Muscle layer of duodenum (tissue), 2 donors: ENCODE results near the gene NBAS.

Experiments used
- H3K27ac ChIP-seq: one replicate; pipeline ENCODE4 v1.7.0; 2013; ENCODE audit warnings: mild to moderate bottlenecking, low read length
- H3K27me3 ChIP-seq: one replicate; pipeline ENCODE4 v1.7.0; 2013; ENCODE audit warnings: low read depth, mild to moderate bottlenecking, control low read depth, low read length
- H3K36me3 ChIP-seq, 2 donors: one replicate each; pipeline ENCODE4 v1.7.0; 2013; ENCODE audit warnings: low read length in 2 of 2, control low read depth in 1 of 2, mild to moderate bottlenecking in 1 of 2; ENCODE audit not compliant: insufficient read depth in 2 of 2, control insufficient read depth in 1 of 2
- H3K4me1 ChIP-seq, 2 donors: one replicate each; pipeline ENCODE4 v1.7.0; 2013; ENCODE audit warnings: low read length in 2 of 2, mild to moderate bottlenecking in 2 of 2, control low read depth in 1 of 2, moderate library complexity in 1 of 2; ENCODE audit not compliant: insufficient read depth in 2 of 2, control insufficient read depth in 1 of 2
- H3K4me3 ChIP-seq, 2 donors: one replicate each; pipeline ENCODE4 v1.7.0; 2013; ENCODE audit warnings: low read length in 2 of 2, low read depth in 1 of 2, mild to moderate bottlenecking in 1 of 2
- H3K9me3 ChIP-seq, 2 donors: one replicate each; pipeline ENCODE4 v1.7.0; 2013; ENCODE audit warnings: low read length in 2 of 2, control low read depth in 1 of 2, mild to moderate bottlenecking in 1 of 2; ENCODE audit not compliant: control insufficient read depth in 1 of 2
- donor health status: healthy.

NBAS gene

DNA sequence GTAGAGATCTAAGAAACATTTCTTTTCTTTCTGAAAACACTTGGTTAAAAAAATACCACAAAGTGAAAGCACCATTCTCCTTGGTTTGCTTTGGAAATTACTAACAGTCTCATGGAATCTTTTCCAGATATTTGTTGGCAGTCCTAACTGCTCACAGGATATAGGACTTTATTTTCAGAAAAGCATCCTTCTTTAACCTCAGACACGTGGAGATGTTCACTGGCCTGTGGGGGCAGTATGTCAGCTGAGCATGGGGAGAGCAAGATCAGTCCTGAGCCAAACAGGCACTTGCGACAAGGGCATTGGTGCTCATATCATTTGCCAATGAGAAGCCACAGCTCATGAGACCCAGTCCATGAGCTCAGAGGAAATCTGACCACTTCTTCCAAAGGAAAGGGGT lies 371.9 kb downstream of the NBAS start:
- Histone ChIP-seq H3K9me3 (no peaks in the 10 kb centered on the region), H3K27me3 (no peaks in the 10 kb centered on the region), H3K36me3 (peaks cover 4 to 10% of the 10 kb centered on the region in 2 donors), H3K4me3 (no peak overlapping the region), H3K4me1 (no peaks in the 10 kb centered on the region), H3K27ac (no peak overlapping the region)

DNA sequence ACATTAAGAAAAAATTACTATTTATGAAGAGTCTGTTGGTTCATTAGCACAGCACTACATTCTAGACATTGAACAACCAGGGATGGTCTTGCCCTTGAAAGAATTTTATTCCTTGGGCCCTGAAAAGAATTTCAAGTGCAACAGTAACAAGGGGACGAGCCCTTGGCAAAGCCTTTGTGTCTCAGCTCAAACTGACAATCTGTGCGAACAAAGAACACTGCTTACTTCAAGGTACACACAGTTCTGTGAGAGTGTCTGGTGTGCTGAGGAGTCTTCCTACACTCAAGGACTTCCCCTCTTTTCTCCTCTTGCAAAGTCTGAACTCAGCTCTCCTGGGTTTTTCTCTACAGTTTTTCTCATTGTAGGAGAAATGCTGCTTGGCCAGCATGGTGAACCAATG lies 373.4 kb downstream of the NBAS start:
- H3K27me3 ChIP-seq, result no peaks in the 10 kb centered on the region
- no peaks in the 10 kb centered on the region for H3K4me1 ChIP-seq
- H3K36me3 ChIP-seq, result peaks cover 4 to 10% of the 10 kb centered on the region in 2 donors
- H3K4me3 ChIP-seq, result no peak overlapping the region
- no peaks in the 10 kb centered on the region for H3K9me3 ChIP-seq
- H3K27ac ChIP-seq, result no peak overlapping the region

DNA sequence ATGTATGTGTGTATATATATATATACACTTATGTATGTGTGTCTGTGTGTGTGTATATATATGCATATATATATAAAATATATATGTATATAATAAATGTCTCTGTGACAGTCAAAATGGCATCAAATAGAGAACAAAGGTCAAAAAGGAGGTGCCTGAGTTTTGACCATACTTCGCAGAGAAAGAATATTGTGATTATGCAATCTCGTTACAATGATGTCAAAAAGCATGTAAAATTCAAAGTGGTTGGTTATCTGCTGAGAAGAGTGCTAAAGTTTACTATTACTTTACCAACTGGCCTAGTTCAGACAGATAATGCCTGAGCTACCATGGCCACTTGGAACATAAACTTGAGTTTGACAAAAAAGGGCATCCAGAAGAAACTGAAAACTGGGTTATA lies 375.0 kb downstream of the NBAS start:
- H3K4me1 ChIP-seq, result no peaks in the 10 kb centered on the region
- H3K27me3 ChIP-seq, result no peaks in the 10 kb centered on the region
- no peak overlapping the region for H3K4me3 ChIP-seq
- H3K36me3 ChIP-seq, result peaks cover 4 to 10% of the 10 kb centered on the region in 2 donors
- no peak overlapping the region for H3K27ac ChIP-seq
- no peaks in the 10 kb centered on the region for H3K9me3 ChIP-seq

DNA sequence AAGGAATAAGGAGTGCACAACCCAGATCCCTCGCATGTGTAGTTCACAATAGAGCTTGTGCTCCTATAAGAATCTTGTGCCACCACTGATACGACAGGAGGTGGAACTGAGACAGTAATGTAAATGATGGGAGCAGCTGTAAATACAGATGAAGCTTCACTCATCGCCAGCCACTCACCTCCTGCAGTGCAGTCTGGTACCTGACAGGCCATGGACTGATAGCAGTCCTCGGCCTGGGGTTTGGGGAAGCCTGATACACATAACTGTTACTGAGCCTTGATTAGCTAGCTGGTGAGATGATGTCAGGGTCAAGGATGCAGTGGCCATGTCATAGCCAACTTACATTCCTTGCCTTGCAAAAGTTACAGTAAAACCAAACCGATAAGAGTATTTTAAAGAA lies 376.6 kb downstream of the NBAS start:
- Histone ChIP-seq H3K27ac (no peak overlapping the region), H3K4me1 (no peaks in the 10 kb centered on the region)

DNA sequence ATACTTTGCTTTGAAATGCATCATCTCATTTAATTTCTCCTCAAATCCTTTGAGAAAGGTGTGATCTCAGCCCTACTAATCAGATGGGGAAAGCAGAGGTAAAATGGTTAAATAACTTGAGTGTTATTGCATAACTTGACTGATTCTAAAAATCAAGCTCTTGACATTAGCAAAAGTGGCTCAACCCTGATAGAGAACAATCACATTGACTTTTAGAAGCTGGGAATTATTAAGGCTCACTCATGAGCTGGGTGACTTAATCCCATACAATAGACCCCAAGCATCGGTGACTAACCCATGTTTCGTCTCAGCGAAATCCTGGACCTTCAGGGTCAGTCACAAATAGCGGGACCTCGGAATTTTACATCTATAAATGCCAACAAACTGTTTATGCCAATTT lies 378.9 kb downstream of the NBAS start:
- H3K27ac ChIP-seq, result no peak overlapping the region
- no peaks in the 10 kb centered on the region for H3K4me1 ChIP-seq
- no peaks in the 10 kb centered on the region for H3K9me3 ChIP-seq
- H3K4me3 ChIP-seq, result no peak overlapping the region
- H3K27me3 ChIP-seq, result no peaks in the 10 kb centered on the region
- H3K36me3 ChIP-seq, result peaks cover 11 to 15% of the 10 kb centered on the region in 2 donors

More for the DNA sequence above, 376.6 kb downstream of the NBAS start:
- Histone ChIP-seq H3K9me3 (no peaks in the 10 kb centered on the region), H3K36me3 (peaks cover 4 to 10% of the 10 kb centered on the region in 2 donors), H3K27me3 (no peaks in the 10 kb centered on the region), H3K4me3 (no peak overlapping the region)

DNA sequence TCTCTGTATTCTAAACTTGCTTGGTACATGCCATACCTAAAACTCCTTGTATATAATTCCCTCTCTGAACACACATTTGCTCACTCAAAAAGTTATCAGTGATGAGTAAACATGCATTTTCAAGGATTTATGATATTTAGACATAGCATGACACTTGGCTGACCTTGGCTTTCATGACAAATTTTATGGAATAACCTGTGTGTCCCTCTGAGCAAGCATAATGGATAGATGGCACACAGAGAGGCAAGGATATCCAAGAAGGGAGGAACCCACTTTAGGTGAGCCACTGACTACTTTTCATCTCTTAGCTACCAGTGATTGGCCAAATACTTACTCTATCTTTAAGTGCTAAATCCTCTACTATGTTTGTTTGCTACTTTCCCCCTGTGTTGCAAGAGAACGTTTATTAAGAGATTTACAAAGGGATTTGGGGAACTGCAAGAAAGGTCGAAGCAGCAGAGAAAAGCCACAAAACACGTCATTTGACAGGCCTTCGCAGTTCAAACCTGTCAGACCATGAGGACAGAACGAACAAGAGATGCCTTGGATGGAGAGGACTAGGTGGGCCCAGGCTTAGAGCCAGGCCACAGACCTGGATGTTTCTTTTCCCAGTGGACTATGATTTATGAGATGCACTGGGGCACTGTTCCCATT lies 379.9 kb downstream of the NBAS start:
- no peak overlapping the region for H3K4me3 ChIP-seq
- H3K27me3 ChIP-seq, result no peaks in the 10 kb centered on the region
- H3K9me3 ChIP-seq, result no peaks in the 10 kb centered on the region
- no peak overlapping the region for H3K27ac ChIP-seq
- no peaks in the 10 kb centered on the region for H3K4me1 ChIP-seq
- H3K36me3 ChIP-seq, result peaks cover 15% of the 10 kb centered on the region in 2 donors

DNA sequence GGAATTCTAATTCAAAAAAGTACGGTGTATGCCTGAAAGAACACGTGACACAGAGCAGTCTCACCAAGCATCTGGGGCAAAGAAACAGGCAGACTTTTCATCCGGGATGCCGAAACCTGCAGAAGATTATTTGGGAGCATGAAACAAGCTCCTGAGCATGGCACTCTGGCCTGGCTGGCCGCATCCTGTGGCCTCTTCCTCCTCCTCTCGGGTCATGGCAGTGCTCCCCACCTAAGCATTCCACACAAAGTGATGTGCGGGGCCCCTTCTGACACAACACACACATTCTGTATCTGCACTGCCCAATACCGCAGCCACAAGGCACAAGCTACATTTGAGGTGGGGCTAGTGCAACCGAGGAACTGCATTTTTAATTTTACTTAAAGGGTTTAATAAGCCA lies 380.8 kb downstream of the NBAS start:
- Histone ChIP-seq H3K27ac (no peak overlapping the region), H3K27me3 (no peaks in the 10 kb centered on the region), H3K9me3 (no peaks in the 10 kb centered on the region), H3K4me1 (no peaks in the 10 kb centered on the region), H3K36me3 (peaks cover 13 to 14% of the 10 kb centered on the region in 2 donors), H3K4me3 (no peak overlapping the region)

DNA sequence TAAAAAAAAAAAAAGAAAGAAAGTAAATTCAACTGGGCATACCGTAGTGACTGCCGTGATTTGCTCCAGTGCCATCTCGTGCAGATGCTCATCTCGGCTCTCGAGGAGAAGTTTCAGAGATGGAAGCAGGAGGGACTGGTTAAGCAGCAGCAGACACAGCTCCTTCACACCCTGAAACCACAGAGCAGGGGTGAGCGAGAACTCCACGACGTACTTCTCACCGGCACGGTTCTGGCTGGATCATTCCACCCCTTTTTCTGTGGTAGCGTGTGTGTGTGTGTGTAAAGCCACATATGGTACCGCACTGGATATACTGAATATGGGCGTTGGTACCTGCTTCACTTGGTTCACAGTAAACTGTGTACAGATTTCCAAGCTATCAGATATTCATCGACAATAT lies 382.2 kb downstream of the NBAS start:
- H3K36me3 ChIP-seq, result peaks cover 9 to 11% of the 10 kb centered on the region in 2 donors
- no peaks in the 10 kb centered on the region for H3K27me3 ChIP-seq
- no peak overlapping the region for H3K27ac ChIP-seq
- H3K4me3 ChIP-seq, result no peak overlapping the region
- no peaks in the 10 kb centered on the region for H3K4me1 ChIP-seq
- no peaks in the 10 kb centered on the region for H3K9me3 ChIP-seq

DNA sequence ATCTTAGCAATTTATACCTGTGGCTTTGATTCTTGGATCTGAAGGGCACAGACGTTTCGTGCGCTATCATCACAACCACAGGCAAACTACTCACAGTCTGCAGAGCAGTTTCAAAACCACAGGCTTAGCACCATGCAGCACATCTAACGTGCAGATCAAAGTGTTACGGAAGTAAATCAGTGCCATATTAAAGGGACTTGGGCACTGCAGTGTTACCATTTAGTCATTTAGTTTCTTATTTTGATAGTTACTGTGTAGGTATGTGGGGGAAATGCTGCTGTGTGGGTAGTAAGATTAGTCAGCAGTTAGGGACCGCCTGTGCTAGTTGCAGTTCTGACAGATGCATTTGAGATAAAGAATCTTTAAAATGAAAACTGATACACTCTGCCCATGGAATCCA lies 384.0 kb downstream of the NBAS start:
- Histone ChIP-seq H3K27me3 (no peaks in the 10 kb centered on the region), H3K4me3 (no peak overlapping the region), H3K27ac (no peak overlapping the region), H3K9me3 (no peaks in the 10 kb centered on the region), H3K4me1 (no peaks in the 10 kb centered on the region), H3K36me3 (peaks cover 9 to 11% of the 10 kb centered on the region in 2 donors)

DNA sequence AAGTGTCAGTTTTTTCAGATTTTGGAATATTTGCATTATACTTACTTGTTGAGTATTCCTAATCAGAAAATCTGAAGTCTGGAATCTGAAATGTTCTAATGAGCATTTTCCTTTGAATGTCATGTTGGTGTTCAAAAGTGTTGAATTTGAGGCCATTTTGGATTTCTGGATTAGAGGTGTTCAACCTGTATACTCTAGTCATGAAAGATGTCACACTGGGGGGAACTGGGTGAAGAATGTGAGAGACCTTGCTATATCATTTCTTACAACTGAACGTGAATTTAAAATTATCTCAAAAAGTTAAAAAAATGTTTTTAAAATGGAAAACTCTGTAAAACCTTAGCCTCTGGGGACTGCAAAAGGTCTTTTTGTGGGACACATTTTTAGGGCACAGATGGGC lies 384.5 kb downstream of the NBAS start:
- H3K9me3 ChIP-seq, result no peaks in the 10 kb centered on the region

DNA sequence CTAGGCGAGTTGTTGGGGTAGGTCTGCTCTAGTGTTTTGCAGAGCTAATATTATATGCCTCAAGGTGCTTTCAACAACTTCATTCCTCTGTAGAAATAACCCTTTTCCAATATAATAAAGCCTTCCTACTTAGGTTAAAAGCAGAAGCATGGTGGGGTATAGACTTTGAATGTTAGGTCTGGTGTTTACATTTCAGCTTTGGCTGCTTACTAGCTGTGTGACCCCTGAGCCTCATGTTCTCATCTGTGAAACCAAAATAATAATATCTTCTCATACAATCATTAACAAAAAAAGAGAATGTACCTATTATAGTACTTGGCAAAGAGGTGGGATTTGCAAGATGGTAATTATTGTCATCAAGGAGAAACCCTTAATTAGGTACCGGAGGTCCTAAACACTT lies 386.6 kb downstream of the NBAS start:
- Histone ChIP-seq H3K27me3 (no peaks in the 10 kb centered on the region), H3K4me3 (no peak overlapping the region), H3K36me3 (peaks cover 9 to 11% of the 10 kb centered on the region in 2 donors), H3K27ac (no peak overlapping the region), H3K9me3 (no peaks in the 10 kb centered on the region), H3K4me1 (peaks cover 0 to 9% of the 10 kb centered on the region in 2 donors)

More for the DNA sequence above, 384.5 kb downstream of the NBAS start:
- no peak overlapping the region for H3K27ac ChIP-seq
- peaks cover 9 to 11% of the 10 kb centered on the region in 2 donors for H3K36me3 ChIP-seq
- no peaks in the 10 kb centered on the region for H3K27me3 ChIP-seq
- H3K4me3 ChIP-seq, result no peak overlapping the region
- no peaks in the 10 kb centered on the region for H3K4me1 ChIP-seq

DNA sequence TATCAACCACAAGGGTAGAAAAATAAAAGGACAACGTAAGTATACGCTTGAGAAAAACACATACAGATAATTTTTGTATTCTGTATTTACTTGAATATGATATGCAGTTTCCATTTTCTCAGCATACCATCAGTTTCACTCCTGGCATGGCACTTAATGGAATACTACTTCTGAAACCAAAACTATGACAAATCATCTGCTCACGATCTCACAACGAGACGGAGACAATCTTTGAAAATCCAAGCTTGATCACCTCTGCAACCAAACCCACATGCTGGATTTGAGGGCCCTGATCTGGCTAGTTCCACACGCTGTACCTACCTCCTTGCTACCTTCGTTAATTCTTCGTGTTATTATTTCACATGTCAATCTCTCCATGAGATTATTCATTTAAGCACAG lies 387.6 kb downstream of the NBAS start:
- H3K27ac ChIP-seq, result no peak overlapping the region
- H3K27me3 ChIP-seq, result no peaks in the 10 kb centered on the region
- no peaks in the 10 kb centered on the region for H3K9me3 ChIP-seq
- H3K36me3 ChIP-seq, result peaks cover 3 to 8% of the 10 kb centered on the region in 2 donors
- peaks cover 0 to 10% of the 10 kb centered on the region in 2 donors for H3K4me1 ChIP-seq
- H3K4me3 ChIP-seq, result no peak overlapping the region
